Measurements from ENCODE around the gene ARHGAP8. TPM values are rescaled to one million over a fixed set of nuclear protein-coding genes. Genes with fewer than 3 reads are reported as not detected.
"Not testable (repeated sequence)": the region's sequence is repeated elsewhere in the genome, so short reads cannot be mapped to it uniquely, and the experiment has no call there.

The ARHGAP8 gene
- total RNA-seq, 1 donor from 2014 or later: 0.16 TPM

DNA sequence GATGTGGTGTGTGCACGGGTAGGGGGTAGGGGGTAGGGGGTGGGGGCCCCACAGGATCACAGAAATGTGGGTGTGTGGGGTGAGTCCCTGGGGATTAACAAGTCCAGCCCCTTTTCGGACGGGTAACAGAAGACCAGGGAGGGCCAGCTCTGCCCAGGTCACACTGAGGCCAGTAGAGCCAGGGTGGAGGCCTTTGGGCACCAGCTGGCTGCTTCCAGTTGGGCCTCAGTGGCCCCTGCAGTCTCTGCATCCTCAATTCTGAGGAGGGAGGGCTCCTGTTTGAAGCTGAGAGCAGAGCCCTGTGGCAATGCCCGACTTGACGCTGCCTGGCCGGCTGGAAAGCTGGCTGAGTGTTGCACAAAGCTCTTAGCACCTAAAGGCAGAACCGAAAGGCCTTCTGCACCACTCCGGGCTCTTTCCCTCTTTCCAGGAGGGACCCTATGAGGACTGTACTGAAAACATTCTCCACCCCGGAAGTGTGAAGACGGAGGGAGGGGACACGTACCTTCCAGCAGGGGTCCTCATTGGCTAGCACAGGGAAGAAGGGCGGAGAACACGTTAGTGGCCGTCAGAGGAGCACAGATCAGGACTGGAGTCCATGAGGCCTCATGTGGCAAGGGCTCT is 137.0 kb downstream of the ARHGAP8 start:
- intact Hi-C loops (cut with DNase I): loop anchor here (2.0 kb wide), 1 partner anchor 207 kb away; no protein-coding TSS in a partner anchor
- DNase-seq (ENCODE audit: missing footprints) (no peak), ATAC-seq (peak; percentile 63)

DNA sequence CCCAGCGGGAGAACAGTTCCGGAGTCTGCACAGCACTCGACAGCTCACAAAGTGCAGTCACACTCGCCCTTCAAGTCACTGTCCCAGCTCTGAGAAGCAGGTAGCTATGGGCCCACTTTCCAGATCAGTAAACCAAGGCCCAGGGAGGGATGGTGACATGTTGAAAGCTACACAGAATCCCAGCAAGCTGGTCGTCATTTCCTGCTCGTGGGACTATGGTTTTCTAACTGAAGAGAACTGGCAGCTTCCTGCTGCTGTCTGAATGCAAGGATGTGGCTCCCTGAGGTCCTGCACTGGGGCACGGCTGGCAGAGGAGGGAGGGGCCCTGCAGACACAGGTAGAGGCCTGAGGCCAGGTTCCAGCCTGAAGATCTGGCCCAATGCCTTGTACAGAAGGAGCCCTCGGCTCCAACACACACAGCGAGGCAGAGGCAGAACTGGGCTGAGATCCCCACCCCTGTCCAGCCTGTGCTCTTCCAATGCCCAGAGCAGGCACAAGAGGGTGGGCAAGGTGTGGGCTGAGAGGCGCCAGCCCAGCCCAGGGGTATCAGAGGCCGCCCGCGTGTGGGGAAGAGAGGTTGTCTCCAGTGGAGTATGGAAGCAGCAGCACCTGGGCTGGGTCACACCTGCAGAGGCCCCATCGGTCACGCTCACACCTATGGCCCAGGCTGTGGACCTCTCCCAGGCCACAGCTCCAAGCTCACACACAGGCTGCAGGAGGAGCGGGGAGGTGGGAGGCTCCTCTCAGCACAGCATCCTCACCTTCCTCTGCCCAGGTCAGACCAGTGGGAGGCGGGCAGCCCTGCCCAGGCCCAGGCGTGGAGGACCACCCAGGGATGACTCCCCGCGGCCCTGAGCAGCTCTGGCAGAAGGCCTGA is 138.3 kb downstream of the ARHGAP8 start:
- DNase-seq (ENCODE audit: missing footprints) (no peak), ATAC-seq (no peak)
- intact Hi-C loops (cut with DNase I): no loop called here

DNA sequence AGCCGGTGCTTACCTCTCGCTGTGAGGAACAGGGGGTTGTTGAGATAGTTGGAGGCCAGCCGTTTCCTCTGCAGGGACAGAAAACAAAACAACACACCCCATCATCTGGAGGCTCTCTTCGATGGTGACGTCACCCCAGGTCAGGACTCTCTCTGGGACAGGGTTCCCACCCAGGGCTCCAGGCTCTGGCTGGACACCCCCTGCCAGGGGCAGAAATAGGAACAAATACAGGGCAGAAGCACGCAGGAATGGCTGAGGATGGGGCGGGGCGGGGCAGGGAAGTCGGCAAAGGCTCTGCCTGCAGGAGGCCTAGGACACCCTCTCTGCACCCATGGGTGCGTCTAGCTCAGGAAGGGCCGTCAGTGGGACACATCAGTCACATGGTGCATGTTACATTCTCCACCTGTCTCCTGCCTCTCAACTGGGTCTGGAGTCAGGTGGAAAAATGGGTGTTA is 138.9 kb downstream of the ARHGAP8 start:
- DNase-seq (ENCODE audit: missing footprints) (no peak), ATAC-seq (no peak)
- intact Hi-C loops (cut with DNase I): no loop called here

DNA sequence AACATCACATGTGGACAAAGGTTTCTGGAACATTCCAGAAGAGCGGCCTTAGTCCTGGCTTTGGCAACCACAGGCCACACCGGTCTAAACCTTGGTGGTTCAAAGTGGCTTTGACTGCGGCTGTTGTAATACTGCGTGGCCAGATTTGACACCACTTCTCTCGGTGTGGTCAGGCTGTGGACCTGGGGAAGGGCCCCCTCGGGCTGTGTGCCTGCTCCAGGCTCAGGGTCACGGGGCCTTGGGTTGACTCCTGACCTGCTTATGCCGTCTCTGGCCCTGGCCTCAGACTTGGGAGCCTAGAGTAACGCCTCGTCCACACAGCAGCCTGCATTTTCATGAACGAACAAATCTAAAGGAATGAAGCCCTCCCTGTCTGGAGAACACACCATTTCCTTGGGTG is 139.4 kb downstream of the ARHGAP8 start:
- intact Hi-C loops (cut with DNase I): no loop called here
- no peak for DNase-seq (ENCODE audit: missing footprints)
- no peak for ATAC-seq

DNA sequence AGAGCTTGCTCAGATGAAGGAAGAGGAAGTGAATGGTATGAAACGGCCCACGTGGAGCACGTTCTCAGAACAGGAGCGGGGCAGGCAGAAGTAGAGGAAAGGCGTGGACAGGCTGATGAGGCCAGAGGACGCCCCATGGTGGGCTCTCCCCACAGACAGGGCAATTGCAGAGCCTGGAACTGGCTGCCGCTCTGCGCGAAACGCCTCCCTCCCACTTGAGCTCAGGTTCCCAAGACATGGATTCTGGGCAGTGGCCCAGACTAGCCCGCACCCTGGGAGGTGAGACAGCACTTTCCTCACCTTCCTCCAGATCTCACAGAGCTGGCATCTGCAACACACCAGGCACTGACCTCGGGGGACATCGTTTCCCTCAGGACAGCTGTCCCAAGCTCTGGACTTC is 139.9 kb downstream of the ARHGAP8 start:
- DNase-seq (ENCODE audit: missing footprints): no peak
- intact Hi-C loops (cut with DNase I): no loop called here
- ATAC-seq: no peak

DNA sequence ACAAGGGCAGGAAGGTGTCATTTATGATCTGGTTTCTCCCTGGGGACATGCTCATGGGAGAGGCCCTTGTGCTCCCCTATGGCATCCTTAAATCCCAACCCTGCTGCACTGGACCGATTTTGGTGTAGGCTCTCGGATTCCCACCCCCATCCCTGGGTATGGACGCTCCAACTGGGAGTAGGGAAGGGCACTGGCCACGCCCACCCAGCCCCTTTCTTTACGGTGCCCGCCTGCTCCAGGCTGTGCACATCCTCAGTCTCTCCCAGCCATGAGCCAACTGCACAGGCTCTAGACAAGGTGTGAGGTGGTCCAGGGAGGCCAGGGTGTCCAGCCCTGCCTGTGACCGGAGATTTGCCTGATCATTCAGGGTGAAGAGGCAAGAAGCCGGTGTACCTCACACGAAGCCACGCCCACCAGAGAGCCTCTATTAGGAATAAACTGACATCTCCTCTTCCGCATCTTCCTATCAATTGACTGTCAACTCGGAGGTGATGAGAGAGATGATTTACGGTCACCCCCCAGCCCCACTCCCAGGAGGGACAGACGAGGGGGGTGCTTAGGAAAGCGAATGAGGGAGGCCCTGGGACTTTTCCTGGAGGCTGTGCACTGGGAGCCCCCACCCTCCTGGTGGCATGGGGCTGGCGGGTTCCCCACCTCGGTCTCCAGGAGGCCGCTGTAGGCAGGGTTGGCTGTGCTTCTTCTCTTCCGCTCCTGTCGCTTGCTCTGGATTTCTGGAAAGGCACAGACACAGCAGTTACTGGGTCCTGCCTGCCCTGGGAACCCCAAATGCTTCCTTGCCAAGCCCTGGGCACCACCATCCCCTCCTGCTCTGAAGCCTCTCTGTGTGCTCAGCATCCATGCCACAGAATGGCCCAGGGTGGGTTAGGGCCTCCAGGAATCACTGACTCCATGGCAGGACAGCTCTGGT is 140.7 kb downstream of the ARHGAP8 start:
- intact Hi-C loops (cut with DNase I): no loop called here
- ATAC-seq: no peak
- no peak for DNase-seq (ENCODE audit: missing footprints)

DNA sequence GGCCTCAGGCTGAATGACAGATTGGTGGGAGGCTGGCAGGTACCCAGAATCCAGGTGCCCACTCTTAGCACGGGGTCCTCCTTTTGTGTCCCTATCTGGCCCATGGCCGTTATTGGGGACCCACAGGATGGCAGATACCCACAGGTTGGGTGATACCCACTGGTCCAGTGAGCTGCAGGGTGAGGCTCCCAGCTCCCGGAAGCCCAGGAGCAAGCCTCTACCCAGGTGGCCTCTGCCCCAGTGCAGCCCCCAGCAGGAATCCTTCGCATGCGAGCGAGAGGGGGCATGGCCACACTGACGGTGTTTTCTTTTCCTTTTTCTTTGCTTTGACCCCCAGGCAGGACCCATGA is 141.3 kb downstream of the ARHGAP8 start:
- ATAC-seq: no peak
- DNase-seq (ENCODE audit: missing footprints): no peak
- intact Hi-C loops (cut with DNase I): no loop called here

DNA sequence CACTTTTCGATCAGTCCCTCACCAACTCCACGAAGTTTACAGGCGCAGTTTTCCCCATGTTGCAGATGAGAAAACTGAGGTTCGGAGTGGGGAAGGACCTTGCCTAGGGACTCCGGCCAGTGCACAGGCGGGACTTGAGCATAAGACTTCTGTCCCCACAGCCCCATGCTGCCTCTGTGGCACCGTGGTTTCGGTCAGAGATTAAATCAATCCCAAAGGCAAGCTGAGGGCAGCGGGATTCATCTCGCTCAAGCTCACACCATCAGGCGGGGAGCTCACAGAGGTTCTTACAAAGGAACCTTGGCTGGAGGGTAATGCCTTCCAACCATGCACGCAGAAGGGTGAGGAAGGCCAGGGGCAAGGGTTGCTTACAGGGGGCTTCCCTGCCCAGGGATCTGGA is 141.9 kb downstream of the ARHGAP8 start:
- ATAC-seq (no peak), DNase-seq (ENCODE audit: missing footprints) (no peak)
- intact Hi-C loops (cut with DNase I): no loop called here

DNA sequence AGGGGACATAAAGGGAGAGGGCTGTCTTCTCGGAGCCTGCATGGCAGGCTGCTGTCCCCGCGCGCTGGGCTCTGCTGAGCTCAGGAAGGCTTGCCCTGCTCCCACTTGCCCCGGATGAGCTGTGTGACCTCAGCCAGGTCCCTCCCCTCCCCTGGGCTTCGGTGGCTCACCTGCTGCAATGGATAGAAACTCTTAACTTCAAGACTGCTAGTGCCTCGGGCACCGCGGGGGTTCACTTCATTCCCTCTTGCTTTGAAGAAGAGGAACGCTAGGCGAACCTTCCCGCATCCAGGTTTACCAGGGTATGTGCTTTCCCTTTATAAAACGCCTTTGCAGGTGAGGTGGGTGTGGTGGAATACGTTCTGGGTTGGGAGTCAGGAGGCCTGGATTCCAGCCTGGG is 142.4 kb downstream of the ARHGAP8 start:
- intact Hi-C loops (cut with DNase I): no loop called here
- ATAC-seq: no peak
- no peak for DNase-seq (ENCODE audit: missing footprints)

DNA sequence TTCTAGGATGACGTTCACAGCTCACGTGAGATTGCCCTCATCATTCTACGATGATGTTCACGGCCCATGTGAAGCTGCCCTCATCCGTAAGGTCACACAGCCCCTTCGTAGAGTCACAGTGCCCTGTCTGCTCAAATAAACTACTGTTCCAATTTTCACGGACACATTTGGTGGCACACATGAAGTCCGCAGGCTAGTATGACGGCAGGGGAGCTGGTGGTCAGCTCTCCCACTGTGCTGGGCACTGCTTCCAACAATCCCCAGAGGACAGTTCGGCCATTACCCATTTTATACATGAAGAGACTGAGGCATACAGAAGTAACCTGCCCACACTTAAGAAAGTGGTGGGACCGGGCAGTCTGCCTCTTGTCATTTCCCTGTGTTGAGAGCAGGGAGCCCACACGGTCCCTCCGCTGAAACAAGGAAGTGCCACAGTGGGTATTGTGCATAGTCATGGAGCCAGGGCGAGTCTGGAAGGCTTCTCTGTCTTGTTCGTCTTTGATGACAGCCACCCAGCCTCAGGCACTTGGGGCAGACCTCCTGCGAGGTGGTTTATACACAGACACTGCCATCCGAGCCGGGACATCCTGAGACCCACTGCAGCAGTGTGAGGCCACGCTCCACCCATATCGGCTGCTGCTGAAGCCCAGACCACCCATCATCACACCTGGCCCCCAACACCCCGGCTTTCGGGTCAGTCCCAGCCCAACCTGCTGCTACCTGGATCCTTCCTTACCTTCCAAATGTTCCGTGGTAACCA is 143.1 kb downstream of the ARHGAP8 start:
- DNase-seq (ENCODE audit: missing footprints): no peak
- ATAC-seq: no peak
- intact Hi-C loops (cut with DNase I): no loop called here

DNA sequence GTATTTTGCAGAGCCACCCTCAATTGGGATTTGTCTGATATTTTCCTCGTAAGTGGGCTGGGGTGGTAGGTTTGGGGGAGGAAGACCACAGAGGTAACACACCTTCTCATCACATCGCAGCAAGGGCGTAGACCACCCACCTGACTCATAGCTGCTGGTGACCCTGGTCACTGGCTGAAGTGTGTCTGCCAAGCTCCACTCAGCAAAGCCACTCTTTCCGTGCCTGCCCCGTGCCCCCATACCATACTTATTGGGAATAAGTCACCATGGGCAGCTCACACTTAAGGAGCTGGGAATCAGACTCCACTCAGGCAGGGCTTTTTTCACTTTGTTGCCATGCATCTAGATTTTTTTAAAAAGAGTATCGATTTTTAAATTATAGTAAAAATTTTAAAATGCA is 145.9 kb downstream of the ARHGAP8 start:
- intact Hi-C loops (cut with DNase I): no loop called here

DNA sequence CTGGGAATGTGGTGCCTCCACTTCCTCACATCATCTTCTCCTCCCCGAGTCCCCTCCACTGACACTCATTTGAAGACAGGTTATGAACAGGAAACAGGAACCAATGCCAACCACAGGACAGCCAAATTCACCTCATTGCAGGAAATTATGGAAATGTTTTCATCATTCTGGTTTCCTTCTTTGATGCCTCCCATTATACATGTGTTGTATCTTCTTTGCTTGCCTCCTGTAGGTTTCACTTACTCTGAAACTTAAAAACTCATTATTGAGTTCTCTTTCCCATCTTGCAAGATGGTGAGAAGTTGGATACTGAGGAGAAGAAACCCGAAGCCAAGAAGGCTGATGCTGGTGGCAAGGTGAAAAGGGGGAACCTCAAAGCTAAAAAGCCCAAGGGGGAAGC is 148.9 kb downstream of the ARHGAP8 start:
- no peak for DNase-seq (ENCODE audit: missing footprints)
- intact Hi-C loops (cut with DNase I): no loop called here
- ATAC-seq: no peak

More for the DNA sequence above, 145.9 kb downstream of the ARHGAP8 start:
- DNase-seq (ENCODE audit: missing footprints): no peak
- no peak for ATAC-seq

DNA sequence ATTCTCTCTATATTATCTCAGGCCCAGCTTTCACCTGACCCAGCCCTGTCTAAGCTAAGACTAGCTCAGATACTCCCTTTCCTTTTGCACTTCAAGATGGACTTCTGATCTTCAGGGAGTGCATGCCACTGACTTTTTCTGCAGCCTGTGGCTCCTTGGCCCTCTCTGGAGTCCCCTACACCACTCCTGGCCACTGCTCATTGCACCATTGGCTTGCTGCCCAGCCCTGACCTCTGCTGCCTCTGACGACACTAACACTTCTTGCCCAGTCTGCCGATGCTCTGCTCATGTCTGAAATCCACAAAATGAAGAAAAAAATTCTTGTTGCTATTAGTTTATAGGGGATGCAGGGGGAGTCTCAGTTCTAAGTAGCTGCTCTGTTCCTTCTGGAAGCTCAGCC is 150.8 kb downstream of the ARHGAP8 start:
- DNase-seq (ENCODE audit: missing footprints); intact Hi-C loops (cut with DNase I): not testable (repeated sequence)
- peak; percentile 59 for ATAC-seq

DNA sequence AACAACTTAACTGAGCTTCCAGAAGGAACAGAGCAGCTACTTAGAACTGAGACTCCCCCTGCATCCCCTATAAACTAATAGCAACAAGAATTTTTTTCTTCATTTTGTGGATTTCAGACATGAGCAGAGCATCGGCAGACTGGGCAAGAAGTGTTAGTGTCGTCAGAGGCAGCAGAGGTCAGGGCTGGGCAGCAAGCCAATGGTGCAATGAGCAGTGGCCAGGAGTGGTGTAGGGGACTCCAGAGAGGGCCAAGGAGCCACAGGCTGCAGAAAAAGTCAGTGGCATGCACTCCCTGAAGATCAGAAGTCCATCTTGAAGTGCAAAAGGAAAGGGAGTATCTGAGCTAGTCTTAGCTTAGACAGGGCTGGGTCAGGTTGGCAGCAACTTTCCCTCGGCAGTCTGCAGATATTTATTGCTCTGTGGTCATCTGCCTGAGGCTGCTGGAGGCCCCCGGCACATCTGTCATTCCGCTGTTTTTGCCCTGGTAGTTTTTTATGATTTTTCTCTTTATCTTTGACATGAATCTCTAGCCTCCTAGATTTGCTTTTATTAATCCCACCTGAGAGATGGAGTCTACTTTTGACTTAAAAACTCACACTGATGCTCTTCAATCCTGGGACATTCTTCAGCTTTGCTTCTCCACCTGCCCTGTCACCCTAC is 152.2 kb downstream of the ARHGAP8 start:
- ATAC-seq: peak; percentile 46
- DNase-seq (ENCODE audit: missing footprints); intact Hi-C loops (cut with DNase I): not testable (repeated sequence)

DNA sequence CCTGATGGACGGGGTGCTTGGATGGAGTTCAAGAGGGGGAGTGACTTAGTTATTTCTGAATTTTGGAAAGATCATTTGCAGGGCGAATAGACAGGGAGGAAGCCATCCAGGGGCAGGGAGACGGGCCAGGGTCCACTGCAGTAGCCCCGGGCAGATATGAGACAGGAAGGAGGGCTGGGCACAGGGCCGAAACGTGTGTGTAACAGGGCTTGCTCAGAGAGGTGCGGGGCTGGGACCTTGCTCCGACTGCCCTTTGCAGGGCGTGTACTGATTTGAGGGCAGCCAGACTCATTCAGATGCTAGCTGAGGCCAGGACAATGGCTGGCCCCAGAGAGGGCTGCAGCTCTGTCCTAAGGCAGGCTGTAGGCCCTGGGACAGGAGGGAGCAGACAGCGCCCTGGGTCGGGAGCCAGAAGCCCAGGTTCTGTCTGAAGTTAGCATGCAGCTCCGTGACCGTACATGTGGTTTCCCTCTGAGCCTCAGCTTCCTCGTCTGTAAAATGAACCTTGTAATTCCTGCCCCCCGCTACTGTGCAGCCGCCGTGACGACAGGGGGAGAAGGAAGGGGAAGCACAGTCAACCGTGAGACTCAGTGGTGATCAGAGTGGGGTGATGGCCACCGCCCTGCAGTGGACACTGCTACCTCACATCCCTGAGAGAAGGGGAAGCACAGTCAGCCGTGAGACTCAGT is 154.0 kb downstream of the ARHGAP8 start:
- DNase-seq (ENCODE audit: missing footprints): no peak
- intact Hi-C loops (cut with DNase I): no loop called here
- no peak for ATAC-seq

DNA sequence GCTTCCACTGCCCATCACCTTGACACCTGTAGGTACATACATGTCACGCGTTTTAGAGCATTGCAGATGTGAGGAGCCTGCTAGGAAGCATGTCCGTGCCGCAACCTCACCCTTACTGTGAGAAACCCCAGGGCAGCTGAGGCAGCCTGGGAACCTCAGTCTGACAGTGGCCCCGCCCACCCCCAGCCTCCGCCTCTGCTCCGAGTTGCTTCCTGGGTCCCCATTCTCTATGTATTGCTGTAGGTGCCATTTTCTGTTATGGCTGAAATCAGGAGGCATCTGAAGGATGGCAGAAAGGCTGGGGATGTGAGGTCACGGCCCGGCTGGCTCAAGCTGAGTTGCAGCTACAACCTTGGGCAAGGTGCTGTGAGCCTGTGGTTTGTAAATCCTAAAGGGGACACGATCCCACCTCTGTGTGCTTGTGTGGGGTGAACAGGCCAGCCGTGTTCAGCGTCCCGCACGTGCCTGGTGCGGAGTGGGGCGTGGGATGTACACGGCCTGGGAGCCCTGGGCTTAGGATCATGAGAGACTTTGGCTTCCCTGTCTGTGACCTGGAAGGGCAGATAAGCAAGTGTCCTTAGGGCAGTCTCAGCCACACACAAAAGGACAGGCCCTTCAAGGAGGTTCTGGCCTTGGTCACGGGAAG is 154.7 kb downstream of the ARHGAP8 start:
- DNase-seq (ENCODE audit: missing footprints) (no peak), ATAC-seq (no peak)
- intact Hi-C loops (cut with DNase I): no loop called here

All from Right ventricle myocardium inferior (tissue), 1 donor.